NT2/D1 (cell line): ENCODE measurements around the gene ZNF839.
A peak's percentile ranks its signal among the peaks of the same experiment; 100 is the strongest.

Experiments used
- DNase-seq: peaks from one replicate; pipeline ENCODE4 v3.0.0-alpha.2; 2011; ENCODE audit warnings: low read depth, low spot score
- H3K27me3 ChIP-seq: 2 replicates; pipeline ENCODE4 v1.6.0; 2011; ENCODE audit warnings: mild to moderate bottlenecking; ENCODE audit not compliant: insufficient read length, insufficient read depth
- H3K36me3 ChIP-seq: 2 replicates; pipeline ENCODE4 v1.6.1; 2011; ENCODE audit warnings: mild to moderate bottlenecking, low read length, mixed read lengths; ENCODE audit not compliant: insufficient read depth, insufficient read length
- H3K4me1 ChIP-seq: 2 replicates; pipeline ENCODE4 v1.5.1; 2011; ENCODE audit not compliant: insufficient read depth, insufficient read length
- H3K4me3 ChIP-seq: 2 replicates; pipeline ENCODE4 v1.5.1; 2011; ENCODE audit warnings: low read depth; ENCODE audit not compliant: insufficient read length
- H3K9ac ChIP-seq: 2 replicates; pipeline ENCODE4 v1.6.0; 2011; ENCODE audit warnings: low read depth; ENCODE audit not compliant: insufficient read length
- H3K9me3 ChIP-seq: 2 replicates; pipeline ENCODE4 v1.5.1; 2011; ENCODE audit warnings: mild to moderate bottlenecking, low read length; ENCODE audit not compliant: insufficient read depth
- SUZ12 ChIP-seq: IDR thresholded peaks from 2 replicates; pipeline ENCODE4 v1.6.1; 2011; ENCODE audit not compliant: insufficient read length, insufficient read depth; ENCODE audit errors: extremely low read depth
- YY1 ChIP-seq: IDR thresholded peaks from 2 replicates; pipeline ENCODE4 v1.6.1; 2011; ENCODE audit not compliant: insufficient read length, insufficient read depth
- ZNF274 ChIP-seq: IDR thresholded peaks from 2 replicates; pipeline ENCODE4 v1.6.1; 2011; ENCODE audit warnings: mild to moderate bottlenecking, low read depth, low read length

ZNF839 gene

GRCh38 chr14:102356280-102356679 lies 36.7 kb downstream of the ZNF839 start:
- TF ChIP-seq SUZ12, result no peak
- TF ChIP-seq ZNF274, result no peak
- TF ChIP-seq YY1, result no peak
- Histone ChIP-seq H3K9me3 (no peaks in the 10 kb centered on the region), H3K36me3 (peaks cover 66% of the 10 kb centered on the region)

DNA sequence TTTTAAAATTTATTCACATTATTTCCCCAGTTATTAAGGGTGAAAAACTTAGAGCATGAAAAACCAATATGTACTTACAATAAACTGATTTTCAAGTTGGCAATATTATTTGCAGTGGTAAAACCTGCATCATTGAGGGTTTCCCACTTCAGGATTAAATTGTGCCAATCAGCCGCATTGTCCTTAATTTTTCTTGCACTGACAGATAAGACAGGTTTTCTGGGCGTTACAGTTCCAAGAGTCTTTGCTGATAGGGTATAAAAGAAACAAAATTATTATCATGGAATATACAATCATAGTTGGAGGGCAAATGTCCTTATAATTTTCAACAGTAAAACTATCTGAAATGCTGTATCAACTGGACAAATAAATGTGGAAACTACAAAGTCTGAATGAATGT lies 39.8 kb downstream of the ZNF839 start:
- H3K4me1 ChIP-seq, result no peaks in the 10 kb centered on the region
- TF ChIP-seq YY1, result no peak
- no peak for TF ChIP-seq SUZ12
- no peak for TF ChIP-seq ZNF274
- H3K36me3 ChIP-seq, result peaks cover 54% of the 10 kb centered on the region
- no peak for DNase-seq
- H3K9ac ChIP-seq, result no peak overlapping the region
- H3K4me3 ChIP-seq, result no peak overlapping the region
- no peaks in the 10 kb centered on the region for H3K9me3 ChIP-seq
- no peaks in the 10 kb centered on the region for H3K27me3 ChIP-seq

More at GRCh38 chr14:102356280-102356679, 36.7 kb downstream of the ZNF839 start:
- DNase-seq, result no peak
- Histone ChIP-seq H3K27me3 (no peaks in the 10 kb centered on the region), H3K9ac (no peak overlapping the region), H3K4me1 (no peaks in the 10 kb centered on the region), H3K4me3 (no peak overlapping the region)

GRCh38 chr14:102360388-102360787 lies 40.8 kb downstream of the ZNF839 start:
- H3K9ac ChIP-seq, result no peak overlapping the region
- TF ChIP-seq SUZ12 (no peak), YY1 (no peak), ZNF274 (no peak)
- H3K4me3 ChIP-seq, result no peak overlapping the region
- no peaks in the 10 kb centered on the region for H3K27me3 ChIP-seq
- H3K36me3 ChIP-seq, result peaks cover 44% of the 10 kb centered on the region
- H3K9me3 ChIP-seq, result no peaks in the 10 kb centered on the region
- H3K4me1 ChIP-seq, result no peaks in the 10 kb centered on the region
- DNase-seq, result no peak

DNA sequence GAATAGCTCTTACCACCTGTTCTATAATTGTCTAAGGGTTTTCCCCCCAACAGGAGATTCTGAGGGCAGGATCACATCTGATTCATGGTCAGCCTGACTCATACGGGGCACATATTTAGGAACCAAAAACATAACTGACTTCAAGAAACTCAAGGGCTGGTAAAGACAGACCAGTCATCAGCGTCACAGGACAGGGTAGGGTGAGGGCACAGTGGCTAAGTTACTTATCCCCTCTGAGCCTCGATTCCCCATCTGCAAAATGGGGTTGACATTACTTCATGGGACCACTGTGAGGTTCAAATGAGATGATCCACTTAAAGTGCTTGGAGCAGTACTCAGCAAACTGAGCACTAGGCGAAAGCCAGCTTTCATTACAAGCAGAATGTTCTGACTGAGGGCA lies 42.5 kb downstream of the ZNF839 start:
- Histone ChIP-seq H3K36me3 (peaks cover 31% of the 10 kb centered on the region), H3K9ac (peak overlapping the region; percentile 90), H3K4me3 (peak overlapping the region; percentile 55), H3K27me3 (no peaks in the 10 kb centered on the region), H3K9me3 (no peaks in the 10 kb centered on the region), H3K4me1 (no peaks in the 10 kb centered on the region)
- DNase-seq, result no peak
- no peak for TF ChIP-seq ZNF274
- TF ChIP-seq YY1, result no peak
- TF ChIP-seq SUZ12, result no peak

- H3K36me3 ChIP-seq, result peaks cover 26% of the 10 kb centered on the region
- no peaks in the 10 kb centered on the region for H3K27me3 ChIP-seq
- H3K4me3 ChIP-seq, result peak within 1 kb of the TSS; percentile 55
- H3K9me3 ChIP-seq, result no peaks in the 10 kb centered on the region
- no peak for TF ChIP-seq YY1
- no peak for TF ChIP-seq SUZ12
- no peak for TF ChIP-seq ZNF274
- peak within 1 kb of the TSS; percentile 90 for H3K9ac ChIP-seq
- peak; percentile 89 for DNase-seq
- no peaks in the 10 kb centered on the region for H3K4me1 ChIP-seq
These were observed 43.1 kb downstream of the ZNF839 start, which contains the start of the genes CINP and TECPR2 for GRCh38 chr14:102362545-102363181. Gene CINP, minus strand, starts transcription at chr14:102362890. Its CDS starts 39 bp downstream, at chr14:102362851. Gene TECPR2, plus strand, starts transcription at chr14:102362941. Its CDS starts 13,781 bp downstream, at chr14:102376722.

DNA sequence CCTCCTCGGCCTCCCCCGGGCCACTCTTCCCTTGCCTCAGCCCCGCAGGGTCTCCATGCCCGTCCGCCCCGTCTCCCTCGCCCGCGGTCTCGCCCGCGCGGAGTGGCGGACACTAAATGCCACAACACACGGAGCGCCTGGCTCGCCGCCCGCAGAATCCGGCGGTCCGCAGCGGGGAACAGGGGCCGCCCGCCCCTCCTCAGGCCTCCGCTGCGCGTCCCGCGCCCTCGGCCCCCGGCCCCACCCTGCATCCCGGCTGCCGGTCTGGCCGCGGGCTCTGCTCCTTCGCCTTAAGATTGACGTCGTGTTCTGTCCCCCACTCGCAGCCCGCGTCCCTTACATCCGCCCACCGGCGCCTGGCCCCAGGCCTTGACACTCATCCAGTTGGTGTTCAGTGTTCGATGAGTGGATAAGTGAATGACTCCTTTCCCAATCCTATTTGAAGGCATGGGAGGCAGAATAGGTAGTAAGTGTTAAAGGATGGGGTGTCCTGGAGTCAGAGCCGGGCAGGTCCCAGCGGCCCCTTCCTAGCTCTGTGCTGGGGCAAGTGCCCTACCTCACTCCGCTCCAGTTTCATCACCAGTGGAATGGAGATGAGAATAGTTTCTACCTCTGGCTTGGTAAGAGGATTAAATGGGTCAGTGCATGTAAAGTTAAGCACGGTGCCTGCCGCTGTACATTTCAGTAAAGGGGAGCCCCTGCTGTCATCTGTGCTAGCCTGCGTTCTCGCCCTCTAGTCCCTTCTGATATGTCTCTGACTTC lies 43.8 kb downstream of the ZNF839 start:
- TF ChIP-seq YY1 (no peak), SUZ12 (no peak), ZNF274 (no peak)
- DNase-seq, result no peak
- peaks cover 20% of the 10 kb centered on the region for H3K36me3 ChIP-seq

DNA sequence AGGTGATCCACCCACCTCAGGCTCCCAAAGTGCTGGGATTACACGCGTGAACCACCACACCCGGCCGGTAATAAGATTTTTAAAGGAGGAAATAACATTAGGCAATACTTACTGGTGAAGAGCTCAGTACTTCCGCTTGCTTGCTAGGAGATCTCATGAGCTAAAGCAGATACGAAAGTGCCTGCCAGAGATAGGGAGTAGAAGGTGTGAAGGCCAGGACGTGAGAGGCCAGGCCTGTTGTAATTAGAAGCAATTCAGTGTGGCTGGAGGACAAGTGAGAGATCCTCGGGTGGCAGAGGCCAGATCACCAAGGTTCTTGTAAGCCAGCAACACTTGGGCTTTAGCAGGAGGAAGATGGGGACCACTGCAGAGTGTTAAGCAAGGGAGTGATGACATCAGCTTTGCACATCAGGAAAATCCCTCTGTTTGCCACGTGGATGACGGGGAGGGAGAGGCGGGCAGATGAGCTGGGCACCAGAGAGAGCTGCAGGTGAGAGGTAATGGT lies 50.8 kb downstream of the ZNF839 start:
- DNase-seq, result no peak
- Histone ChIP-seq H3K9me3 (no peaks in the 10 kb centered on the region), H3K4me1 (no peaks in the 10 kb centered on the region), H3K36me3 (peaks cover 3% of the 10 kb centered on the region), H3K9ac (no peak overlapping the region), H3K27me3 (no peaks in the 10 kb centered on the region), H3K4me3 (no peak overlapping the region)
- TF ChIP-seq SUZ12 (no peak), YY1 (no peak), ZNF274 (no peak)

More for the DNA sequence above, 43.8 kb downstream of the ZNF839 start:
- Histone ChIP-seq H3K4me3 (peak overlapping the region; percentile 55), H3K27me3 (no peaks in the 10 kb centered on the region), H3K9me3 (no peaks in the 10 kb centered on the region), H3K9ac (peak overlapping the region; percentile 86), H3K4me1 (no peaks in the 10 kb centered on the region)
